Activated T-cell treated with anti-CD3 and anti-CD28 coated beads, Interleukin-2, amount 50 U/mL, for 1 hour (primary cell): Measurements from ENCODE around the gene ARRB1.
A peak's percentile ranks its signal among the peaks of the same experiment; 100 is the strongest.
"Not testable (repeated sequence)": the region's sequence is repeated elsewhere in the genome, so short reads cannot be mapped to it uniquely, and the experiment has no call there.

Experiments
- DNase-seq: peaks from one replicate; pipeline ENCODE4 v3.0.0-alpha.2; 2020

Gene ARRB1

DNA sequence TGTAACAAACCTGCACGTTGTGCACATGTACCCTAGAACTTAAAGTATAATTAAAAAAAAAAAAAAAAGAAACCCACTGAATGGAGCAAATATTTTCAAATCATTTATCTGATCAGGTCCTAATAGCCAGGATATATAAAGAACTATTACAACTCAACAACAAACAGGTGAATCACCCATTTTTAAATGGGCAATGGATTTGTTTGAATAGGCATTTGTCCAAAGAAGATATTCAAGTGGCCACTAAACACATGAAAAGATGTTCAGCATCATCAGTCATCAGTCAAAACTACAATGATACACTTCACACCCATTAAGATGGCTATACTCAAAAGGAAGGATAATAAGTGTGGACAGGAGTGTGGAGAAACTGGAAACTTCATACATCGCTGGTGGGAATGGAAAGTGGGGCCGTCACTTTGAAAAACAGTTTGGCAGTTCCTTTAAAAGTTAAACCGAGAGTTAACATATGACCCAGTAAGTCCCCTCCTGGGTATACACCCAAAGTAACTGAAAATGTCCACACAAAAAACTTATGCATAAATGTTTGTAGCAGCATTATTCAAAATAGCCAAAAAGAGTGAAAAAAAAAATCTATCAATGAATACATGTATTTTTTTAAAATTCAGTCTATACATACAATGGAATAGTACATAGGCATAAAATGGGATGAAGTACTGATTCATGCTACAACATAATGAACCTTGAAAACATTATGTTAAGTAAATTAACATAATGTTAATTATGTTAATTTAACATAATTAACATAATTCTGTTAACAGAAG lies 53.1 kb downstream of the ARRB1 start:
- DNase-seq = no peak

DNA sequence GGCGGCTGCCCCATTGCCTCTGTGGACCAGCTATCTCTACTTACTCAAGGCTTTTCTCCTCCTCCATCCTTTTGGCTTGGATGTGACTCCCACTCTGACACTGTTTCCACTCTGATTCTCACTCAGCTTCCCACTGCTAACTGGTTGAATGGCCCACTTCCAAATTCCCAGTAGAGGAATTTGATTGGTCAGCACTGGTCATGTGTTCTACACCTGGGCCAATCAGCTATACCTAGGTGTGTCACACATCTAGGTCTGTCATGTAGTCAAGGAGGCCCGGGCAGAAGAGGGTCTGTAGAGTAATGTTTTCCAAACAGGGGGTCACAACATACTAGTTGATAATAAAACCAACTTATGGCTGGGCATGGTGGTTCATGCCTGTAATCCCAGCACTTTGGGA lies 57.6 kb downstream of the ARRB1 start:
- no peak for DNase-seq

- no peak for DNase-seq
These were observed 58.5 kb downstream of the ARRB1 start for GRCh38 chr11:75292943-75293342.

DNA sequence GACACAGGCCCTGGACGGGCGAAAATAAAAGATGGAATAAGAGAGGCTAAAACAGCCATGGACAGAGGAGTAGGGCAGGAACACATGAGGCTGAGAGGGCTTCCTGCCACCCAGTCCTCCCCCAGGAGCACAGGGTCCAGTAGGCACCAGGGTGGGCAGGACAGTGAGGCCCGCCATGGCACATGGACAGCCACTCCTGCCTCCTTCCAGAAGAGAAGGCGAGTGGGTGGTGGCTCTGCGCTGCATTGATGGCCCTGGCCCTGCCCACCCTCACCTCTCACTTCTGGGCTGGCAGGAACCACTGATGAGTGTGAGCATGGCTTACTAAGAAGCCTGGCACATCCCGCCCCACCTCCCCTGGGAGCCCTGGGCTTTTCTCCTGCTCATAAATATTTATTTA lies 59.7 kb downstream of the ARRB1 start:
- no peak for DNase-seq

DNA sequence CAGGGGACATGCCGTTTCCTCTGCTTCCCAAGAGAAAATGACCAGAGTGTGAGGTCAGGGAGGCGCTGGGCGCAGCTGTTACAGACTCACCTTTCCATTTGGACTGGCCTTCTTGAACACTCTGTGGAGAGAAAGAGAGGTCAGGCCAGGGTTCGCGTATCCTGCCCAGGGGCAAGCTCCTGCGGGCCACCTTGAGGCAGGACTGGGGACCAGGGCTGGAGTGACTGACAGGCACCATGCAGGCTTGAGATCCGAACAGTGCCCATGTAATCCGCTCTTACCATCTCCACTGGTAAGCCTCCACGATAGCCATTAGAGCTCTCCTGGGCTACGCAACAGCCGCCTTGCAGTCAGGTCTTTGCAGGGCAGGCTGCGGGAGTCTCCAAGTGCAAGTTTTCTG lies 61.5 kb downstream of the ARRB1 start:
- DNase-seq = no peak

- no peak for DNase-seq
These were observed 62.0 kb downstream of the ARRB1 start for GRCh38 chr11:75289511-75289760.

DNA sequence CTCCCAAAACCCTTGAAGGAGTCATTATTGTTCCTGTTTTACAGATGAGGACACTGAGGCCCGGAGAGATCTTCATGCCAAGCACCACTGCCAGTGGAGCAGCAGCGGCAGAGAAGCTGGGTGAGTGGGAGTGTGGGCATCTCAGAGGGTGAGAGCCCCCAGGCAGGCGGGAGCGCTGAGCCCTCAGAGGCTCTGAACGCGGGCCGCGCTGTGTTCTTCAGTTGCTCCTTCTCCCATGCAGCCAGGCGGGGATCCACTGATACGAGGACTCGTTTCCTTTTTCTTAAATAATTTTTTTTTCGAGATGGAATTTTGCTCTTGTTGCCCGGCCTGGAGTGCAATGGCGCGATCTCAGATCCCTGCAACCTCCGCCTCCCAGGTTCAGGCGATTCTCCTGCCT lies 63.9 kb downstream of the ARRB1 start:
- DNase-seq = no peak

- DNase-seq = no peak
These were observed 64.5 kb downstream of the ARRB1 start for GRCh38 chr11:75286826-75287465.

DNA sequence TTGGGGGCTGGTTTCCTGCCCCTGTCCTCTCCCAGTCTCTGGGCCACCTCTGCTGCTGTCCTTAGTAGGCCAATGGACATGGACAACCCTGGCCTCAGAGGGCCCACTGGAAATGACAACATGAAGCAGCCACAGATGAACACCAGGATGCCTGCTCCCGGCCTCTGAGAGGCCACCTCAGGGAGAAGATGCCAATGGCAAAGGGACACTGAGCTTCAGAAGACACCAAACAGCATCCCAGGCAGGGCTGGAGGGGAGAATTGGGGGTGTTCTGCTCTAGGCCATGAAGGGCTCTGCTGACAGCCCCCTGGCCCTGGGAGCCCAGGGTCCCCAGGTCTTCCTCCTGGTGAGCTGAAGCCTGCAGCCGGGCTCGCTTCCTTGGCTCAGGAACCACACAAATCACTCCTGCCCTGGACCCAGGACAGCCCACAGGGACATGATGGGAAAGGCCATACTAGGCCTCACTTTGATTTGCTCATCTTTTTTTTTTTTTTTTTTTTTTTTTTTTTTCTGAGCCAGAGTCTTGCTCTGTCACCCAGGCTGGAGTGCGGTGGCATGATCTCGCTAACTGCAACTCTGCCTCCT lies 65.6 kb downstream of the ARRB1 start:
- no peak for DNase-seq

DNA sequence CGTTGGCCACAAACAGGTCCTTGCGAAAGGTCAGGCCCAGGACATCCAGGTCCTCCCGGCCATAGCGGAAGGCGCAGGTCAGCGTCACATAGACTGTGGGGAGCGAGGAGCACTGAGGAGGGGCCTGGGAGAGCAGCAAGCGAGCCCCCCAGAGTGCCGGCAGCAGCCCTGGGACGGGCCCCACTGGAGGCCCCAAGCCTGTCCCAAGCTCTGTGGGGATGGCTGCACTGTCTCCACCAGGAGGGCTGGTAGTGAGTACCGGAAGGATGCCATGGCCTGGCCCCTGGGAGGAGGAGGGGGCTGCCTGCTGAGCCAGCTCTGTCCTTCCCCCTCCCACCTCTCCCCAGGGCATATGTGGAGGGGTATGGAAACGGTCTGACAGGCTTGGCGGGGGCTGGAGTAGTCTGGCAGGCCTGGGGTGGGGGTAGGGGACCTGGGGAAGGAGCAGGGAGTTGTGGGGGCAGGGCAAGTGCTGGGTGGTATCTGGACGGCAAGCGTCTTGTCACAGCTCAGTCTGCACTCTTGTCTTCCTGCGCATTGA lies 68.0 kb downstream of the ARRB1 start:
- DNase-seq = no peak

GRCh38 chr11:75281469-75282095 lies 69.9 kb downstream of the ARRB1 start:
- no peak for DNase-seq

DNA sequence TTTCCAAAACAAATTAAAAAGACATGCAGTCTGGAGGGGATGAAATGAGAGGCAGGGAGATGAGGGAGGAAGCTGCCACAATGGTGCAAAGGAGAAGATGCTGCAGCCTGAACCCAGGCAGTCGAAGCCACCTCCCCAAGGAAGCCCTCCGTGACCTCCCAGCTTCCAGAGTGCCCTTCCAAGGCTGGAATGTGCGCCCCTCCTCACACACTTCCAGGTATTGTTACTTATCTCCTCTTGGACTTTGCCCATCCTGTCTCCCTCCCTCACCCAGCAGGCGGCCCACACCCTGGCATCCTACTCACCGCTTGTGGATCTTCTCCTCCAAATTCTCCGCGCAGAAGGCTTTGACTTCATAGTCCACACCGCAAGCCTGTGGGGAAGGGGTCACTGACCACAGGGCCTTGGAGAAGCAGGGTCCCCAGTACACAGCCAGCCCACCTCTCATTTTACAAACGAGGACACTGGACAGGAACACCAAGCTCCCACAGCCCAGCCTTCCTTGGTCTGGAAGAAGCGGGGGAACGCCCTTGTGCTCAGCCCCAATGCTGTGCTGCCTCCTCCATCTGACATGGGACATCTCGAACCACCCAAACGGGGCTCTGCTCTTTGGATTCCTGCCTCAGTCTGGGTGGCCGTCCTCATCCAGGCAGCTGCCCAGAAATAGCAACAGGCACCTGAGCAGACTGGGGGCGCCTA lies 70.5 kb downstream of the ARRB1 start:
- DNase-seq = no peak

GRCh38 chr11:75280227-75280701 lies 71.2 kb downstream of the ARRB1 start:
- peak; percentile 76 for DNase-seq

- DNase-seq = no peak
These were observed 72.2 kb downstream of the ARRB1 start for GRCh38 chr11:75279273-75279672.

- no peak for DNase-seq
These were observed 73.3 kb downstream of the ARRB1 start for GRCh38 chr11:75277991-75278790.

GRCh38 chr11:75277211-75277805 lies 74.2 kb downstream of the ARRB1 start:
- DNase-seq = no peak

GRCh38 chr11:75276686-75277085 lies 74.8 kb downstream of the ARRB1 start:
- no peak for DNase-seq

DNA sequence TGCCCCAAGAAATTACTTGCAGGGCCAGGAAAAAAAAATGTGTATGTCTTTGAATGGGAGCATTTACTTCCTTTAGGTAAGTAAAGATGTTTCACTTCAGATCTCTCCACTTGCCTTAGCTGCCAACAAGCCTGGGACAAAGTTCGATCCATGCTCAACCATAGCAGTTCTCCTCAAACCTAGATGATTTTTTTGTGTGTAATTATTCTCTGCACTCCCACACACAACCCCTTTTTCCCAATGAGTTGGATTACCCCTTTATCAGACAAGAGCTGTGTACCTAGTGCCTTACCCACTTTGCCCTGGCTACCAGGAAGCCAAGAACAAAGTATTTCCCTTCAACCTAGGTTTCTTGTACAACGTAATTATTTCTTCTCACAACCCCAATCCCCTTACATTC lies 75.3 kb downstream of the ARRB1 start:
- no peak for DNase-seq

- DNase-seq = peak; percentile 71
These were observed 75.9 kb downstream of the ARRB1 start for GRCh38 chr11:75275581-75275980.

DNA sequence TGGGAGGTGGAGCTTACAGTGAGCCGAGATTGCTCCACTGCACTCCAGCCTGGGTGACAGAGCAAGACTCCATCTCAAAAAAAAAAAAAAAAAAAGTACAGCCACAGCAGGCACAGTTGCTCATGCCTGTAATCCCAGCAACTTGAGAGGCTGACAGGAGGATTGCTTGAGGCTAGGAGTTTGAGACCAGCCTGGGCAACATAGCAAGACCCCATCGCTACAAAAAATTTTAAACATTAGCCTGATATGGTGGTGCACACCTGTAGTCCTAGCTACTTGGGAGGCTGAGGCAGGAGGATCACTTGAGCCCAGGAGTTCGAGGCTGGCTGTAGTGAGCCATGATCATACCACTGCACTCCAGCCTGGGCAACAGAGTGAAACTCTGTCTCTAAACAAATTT lies 76.7 kb downstream of the ARRB1 start:
- DNase-seq = not testable (repeated sequence)
